ENCODE results near the gene ARFGAP1.
"Not testable (repeated sequence)": the region's sequence is repeated elsewhere in the genome, so short reads cannot be mapped to it uniquely, and the experiment has no call there.

ARFGAP1 gene

DNA sequence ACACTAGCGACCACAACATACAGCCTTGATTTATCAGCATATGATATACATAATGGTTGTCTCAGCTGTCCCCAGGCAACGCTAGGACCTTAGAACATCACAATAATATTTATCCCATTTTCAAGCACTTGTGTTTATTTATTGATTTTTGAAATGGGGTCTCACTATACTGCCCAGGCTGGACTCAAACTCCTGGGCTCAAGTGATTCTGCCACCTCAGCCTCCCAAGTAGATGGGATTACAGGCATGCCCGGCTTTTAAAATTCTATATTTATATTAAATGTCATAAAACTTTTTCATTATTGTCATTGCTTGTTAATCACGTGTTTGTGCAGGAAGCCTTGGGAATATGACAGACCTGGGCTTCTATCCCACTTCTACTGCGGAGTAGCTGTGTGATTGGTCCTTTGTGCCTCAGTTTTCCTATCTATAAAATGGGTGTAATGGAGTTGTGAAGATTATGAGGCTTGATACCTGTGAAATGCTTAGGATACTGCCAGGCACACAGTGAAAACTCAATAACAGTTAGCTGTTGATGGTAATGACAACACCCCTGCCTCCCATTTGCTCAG lies 30.6 kb downstream of the ARFGAP1 start:
- H3K4me1 ChIP-seq (ENCODE audit: control insufficient read depth, insufficient read depth, low read length), result no peaks in the 10 kb centered on the region
- H3K9me3 ChIP-seq (ENCODE audit: control insufficient read depth, low read length), result no peaks in the 10 kb centered on the region
- H3K9ac ChIP-seq (ENCODE audit: low read length), result no peak overlapping the region
- H3K27me3 ChIP-seq (ENCODE audit: control insufficient read depth, insufficient read depth, low read length), result peaks cover 37% of the 10 kb centered on the region
- no peaks in the 10 kb centered on the region for H3K36me3 ChIP-seq (ENCODE audit: control insufficient read depth, insufficient read depth, low read length)
- H3K4me3 ChIP-seq (ENCODE audit: low read length), result no peak overlapping the region

DNA sequence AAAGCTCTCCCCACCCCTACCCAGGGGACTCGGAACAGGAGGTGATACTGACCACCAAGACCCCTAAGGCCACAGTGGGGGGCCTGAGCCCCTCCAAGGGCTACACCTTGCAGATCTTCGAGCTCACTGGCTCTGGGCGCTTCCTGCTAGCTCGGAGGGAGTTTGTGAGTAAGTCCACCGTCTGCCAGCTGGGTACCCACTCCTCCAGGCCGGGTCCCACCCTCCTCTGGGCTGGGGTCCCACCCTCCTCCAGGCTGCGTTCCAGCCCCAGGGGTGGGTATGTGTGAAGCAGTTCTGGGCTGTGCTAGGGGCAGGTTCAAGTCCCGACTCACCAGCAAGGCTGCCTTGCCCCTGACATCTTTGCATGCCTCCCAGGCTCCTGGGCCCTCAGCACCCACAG lies 32.8 kb downstream of the ARFGAP1 start:
- Histone ChIP-seq H3K27me3 (ENCODE audit: control insufficient read depth, insufficient read depth, low read length) (peaks cover 37% of the 10 kb centered on the region), H3K4me3 (ENCODE audit: low read length) (no peak overlapping the region), H3K4me1 (ENCODE audit: control insufficient read depth, insufficient read depth, low read length) (no peaks in the 10 kb centered on the region), H3K9ac (ENCODE audit: low read length) (no peak overlapping the region), H3K36me3 (ENCODE audit: control insufficient read depth, insufficient read depth, low read length) (no peaks in the 10 kb centered on the region), H3K9me3 (ENCODE audit: control insufficient read depth, low read length) (no peaks in the 10 kb centered on the region)

DNA sequence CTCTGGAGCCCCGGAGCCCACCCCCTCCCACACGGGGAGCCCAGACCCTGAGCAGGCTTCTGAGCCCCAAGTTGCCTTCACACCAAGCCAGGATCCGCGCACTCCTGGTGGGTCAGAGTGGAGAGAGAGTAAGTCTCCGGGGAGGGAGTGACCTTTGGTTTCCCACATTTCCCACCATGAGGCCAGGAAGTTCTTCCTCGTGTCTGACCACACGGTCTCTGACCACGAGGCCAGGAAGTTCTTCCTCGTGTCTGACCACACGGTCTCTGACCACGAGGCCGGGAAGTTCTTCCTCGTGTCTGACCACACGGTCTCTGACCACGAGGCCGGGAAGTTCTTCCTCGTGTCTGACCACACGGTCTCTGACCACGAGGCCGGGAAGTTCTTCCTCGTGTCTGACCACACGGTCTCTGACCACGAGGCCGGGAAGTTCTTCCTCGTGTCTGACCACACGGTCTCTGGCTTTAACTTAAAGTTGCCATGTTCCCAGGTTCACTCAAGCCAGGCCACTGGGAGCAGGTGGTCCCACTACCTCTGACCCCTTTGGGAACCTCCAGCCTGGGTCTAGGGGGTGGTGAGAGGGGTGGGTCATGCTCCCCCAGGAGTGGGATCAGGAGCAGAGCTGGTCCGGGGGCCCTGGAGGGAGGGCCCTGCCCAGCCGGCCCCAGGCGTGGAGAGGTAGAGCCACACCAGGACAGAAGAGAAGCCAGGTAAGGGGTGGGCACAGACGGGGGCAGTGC lies 33.5 kb downstream of the ARFGAP1 start:
- H3K4me1 ChIP-seq (ENCODE audit: control insufficient read depth, insufficient read depth, low read length); H3K4me3 ChIP-seq (ENCODE audit: low read length); H3K36me3 ChIP-seq (ENCODE audit: control insufficient read depth, insufficient read depth, low read length); H3K9ac ChIP-seq (ENCODE audit: low read length); H3K9me3 ChIP-seq (ENCODE audit: control insufficient read depth, low read length): not testable (repeated sequence)
- peaks cover 37% of the 10 kb centered on the region for H3K27me3 ChIP-seq (ENCODE audit: control insufficient read depth, insufficient read depth, low read length)

DNA sequence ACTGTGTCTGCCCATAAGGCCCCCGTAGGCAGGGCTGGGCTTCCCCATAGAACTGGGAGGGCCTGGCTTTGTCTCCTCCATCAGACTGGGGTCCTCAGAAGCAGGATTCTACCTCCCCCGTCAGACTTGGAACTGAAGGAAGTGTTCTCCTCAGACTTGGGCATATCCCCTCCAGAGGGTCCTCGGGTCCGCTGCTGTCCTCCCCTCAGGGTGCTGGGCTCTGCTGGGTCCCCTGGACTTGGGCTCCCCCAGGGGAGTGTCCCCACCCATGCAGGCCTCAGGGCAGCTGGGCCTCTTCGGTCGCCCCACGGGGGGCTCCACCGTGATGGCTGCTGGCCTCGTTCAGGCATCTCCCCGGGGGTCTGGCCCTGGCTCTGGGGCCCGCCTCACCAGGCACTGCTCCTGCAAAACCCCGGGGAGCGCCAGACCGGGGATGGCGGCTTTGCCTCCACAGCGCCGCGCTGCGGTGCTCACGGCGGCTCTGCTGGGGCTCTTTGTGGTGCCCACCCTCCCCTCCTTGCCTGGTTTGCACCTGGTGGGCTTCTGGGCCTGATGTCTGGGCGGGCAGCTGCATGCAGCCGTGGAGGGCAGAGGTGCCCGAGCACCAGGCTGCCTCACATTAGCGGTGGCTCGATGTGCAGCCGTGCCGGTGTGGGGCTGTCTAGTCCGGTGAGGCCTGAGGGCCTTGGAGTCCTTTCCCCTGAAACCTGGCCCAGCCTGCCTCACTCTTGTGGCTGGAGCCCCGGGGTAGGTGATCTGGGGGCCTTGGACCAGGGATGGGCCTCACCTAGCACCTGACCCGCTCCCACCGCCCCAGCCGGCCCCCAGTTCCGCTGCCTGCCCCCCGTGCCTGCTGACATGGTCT lies 34.3 kb downstream of the ARFGAP1 start:
- no peaks in the 10 kb centered on the region for H3K4me1 ChIP-seq (ENCODE audit: control insufficient read depth, insufficient read depth, low read length)
- no peak overlapping the region for H3K4me3 ChIP-seq (ENCODE audit: low read length)
- no peak overlapping the region for H3K9ac ChIP-seq (ENCODE audit: low read length)
- no peaks in the 10 kb centered on the region for H3K9me3 ChIP-seq (ENCODE audit: control insufficient read depth, low read length)
- peaks cover 37% of the 10 kb centered on the region for H3K27me3 ChIP-seq (ENCODE audit: control insufficient read depth, insufficient read depth, low read length)
- no peaks in the 10 kb centered on the region for H3K36me3 ChIP-seq (ENCODE audit: control insufficient read depth, insufficient read depth, low read length)

DNA sequence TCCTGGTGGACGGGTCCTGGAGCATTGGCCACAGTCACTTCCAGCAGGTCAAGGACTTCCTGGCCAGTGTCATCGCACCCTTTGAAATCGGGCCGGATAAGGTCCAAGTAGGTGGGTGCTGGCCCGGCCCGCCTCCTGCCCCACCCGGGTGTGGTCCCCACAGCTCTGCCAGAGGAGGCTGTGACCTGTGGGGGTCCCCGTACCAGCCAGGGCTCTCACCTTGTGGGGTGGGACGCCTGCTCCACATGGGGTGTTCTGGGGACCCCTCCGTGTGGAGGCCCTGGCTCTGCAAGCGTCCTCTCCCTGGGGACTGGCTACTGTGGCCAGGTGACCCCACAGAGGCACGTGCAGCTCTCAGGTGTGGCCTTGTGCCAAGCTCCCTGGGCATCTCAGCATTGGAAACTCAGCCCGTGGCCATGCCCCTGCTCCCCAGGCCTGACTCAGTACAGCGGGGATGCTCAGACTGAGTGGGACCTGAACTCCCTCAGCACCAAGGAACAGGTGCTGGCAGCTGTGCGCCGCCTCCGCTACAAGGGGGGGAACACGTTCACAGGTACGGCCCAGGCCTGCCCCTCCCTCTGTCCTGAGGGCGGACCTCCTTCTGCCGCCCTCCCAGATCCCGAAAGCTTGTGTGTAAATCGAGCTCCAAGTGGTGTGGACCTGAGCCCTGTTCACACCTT lies 35.1 kb downstream of the ARFGAP1 start:
- Histone ChIP-seq H3K9me3 (ENCODE audit: control insufficient read depth, low read length) (no peaks in the 10 kb centered on the region), H3K4me3 (ENCODE audit: low read length) (no peak overlapping the region), H3K27me3 (ENCODE audit: control insufficient read depth, insufficient read depth, low read length) (peaks cover 35% of the 10 kb centered on the region), H3K4me1 (ENCODE audit: control insufficient read depth, insufficient read depth, low read length) (no peaks in the 10 kb centered on the region), H3K9ac (ENCODE audit: low read length) (no peak overlapping the region), H3K36me3 (ENCODE audit: control insufficient read depth, insufficient read depth, low read length) (no peaks in the 10 kb centered on the region)

DNA sequence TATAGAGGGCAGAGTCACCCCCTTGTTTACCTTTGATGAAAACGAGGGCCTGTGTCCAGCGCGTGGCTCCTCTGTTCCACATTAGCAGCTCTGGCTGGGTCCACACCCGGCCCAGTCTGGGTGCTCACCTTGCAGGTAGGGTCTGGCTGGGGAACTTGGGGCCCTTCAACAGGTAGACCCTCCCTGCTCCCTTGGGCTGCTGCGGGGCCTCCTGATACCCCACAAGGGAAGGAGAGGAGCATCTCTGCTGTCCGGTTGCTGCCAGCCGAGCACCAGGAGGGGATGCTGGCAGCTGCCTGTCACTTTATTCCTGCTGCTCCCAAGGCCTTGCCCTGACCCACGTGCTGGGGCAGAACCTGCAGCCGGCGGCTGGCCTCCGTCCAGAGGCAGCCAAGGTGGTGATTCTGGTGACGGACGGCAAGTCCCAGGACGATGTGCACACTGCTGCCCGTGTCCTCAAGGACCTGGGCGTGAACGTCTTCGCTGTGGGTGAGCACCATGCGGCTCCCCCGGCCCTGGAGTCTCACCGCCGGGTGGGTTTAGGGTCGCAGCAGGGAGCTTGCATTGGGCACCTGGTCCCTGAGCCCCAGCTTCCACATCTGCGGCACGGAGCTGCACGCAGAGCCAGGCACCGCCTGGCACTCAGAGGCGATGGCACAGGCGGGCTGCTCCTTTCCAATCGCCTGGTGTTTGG lies 35.8 kb downstream of the ARFGAP1 start:
- Histone ChIP-seq H3K9ac (ENCODE audit: low read length) (no peak overlapping the region), H3K36me3 (ENCODE audit: control insufficient read depth, insufficient read depth, low read length) (no peaks in the 10 kb centered on the region), H3K27me3 (ENCODE audit: control insufficient read depth, insufficient read depth, low read length) (peaks cover 35% of the 10 kb centered on the region), H3K4me1 (ENCODE audit: control insufficient read depth, insufficient read depth, low read length) (no peaks in the 10 kb centered on the region), H3K4me3 (ENCODE audit: low read length) (no peak overlapping the region), H3K9me3 (ENCODE audit: control insufficient read depth, low read length) (no peaks in the 10 kb centered on the region)

DNA sequence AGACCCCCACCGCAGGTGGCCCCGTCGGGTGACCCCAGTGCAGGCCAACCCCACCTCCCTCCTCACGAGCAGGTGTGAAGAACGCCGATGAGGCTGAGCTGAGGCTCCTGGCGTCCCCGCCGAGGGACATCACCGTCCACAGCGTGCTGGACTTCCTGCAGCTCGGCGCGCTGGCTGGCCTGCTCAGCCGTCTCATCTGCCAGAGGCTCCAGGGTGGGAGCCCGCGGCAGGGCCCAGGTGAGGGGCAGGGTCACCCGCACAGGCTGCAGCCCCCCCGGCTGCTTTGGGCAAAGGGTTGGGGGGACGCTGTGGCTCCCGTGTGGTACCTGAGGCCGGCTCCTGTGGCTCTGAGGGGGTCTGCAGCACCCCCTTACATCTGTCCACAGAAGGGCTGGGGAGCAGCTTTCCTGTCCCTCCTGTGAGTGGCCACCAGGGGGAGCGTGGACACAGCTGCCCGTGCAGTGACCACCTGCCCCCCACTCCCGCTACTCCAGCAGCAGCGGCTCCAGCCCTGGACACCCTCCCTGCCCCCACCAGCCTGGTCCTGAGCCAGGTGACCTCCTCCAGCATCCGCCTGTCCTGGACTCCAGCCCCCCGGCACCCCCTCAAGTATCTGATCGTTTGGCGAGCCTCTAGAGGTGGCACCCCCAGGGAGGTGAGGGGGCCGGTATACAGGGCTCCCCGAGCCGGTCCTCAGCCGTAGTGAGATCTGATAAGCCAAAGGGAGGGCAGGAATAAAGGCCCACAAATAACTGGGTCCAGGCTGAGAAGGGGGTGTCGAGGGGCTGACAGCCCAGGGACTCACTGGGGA lies 36.9 kb downstream of the ARFGAP1 start:
- Histone ChIP-seq H3K9ac (ENCODE audit: low read length) (no peak overlapping the region), H3K4me1 (ENCODE audit: control insufficient read depth, insufficient read depth, low read length) (no peaks in the 10 kb centered on the region), H3K27me3 (ENCODE audit: control insufficient read depth, insufficient read depth, low read length) (peaks cover 33% of the 10 kb centered on the region), H3K36me3 (ENCODE audit: control insufficient read depth, insufficient read depth, low read length) (no peaks in the 10 kb centered on the region), H3K9me3 (ENCODE audit: control insufficient read depth, low read length) (no peaks in the 10 kb centered on the region), H3K4me3 (ENCODE audit: low read length) (no peak overlapping the region)

DNA sequence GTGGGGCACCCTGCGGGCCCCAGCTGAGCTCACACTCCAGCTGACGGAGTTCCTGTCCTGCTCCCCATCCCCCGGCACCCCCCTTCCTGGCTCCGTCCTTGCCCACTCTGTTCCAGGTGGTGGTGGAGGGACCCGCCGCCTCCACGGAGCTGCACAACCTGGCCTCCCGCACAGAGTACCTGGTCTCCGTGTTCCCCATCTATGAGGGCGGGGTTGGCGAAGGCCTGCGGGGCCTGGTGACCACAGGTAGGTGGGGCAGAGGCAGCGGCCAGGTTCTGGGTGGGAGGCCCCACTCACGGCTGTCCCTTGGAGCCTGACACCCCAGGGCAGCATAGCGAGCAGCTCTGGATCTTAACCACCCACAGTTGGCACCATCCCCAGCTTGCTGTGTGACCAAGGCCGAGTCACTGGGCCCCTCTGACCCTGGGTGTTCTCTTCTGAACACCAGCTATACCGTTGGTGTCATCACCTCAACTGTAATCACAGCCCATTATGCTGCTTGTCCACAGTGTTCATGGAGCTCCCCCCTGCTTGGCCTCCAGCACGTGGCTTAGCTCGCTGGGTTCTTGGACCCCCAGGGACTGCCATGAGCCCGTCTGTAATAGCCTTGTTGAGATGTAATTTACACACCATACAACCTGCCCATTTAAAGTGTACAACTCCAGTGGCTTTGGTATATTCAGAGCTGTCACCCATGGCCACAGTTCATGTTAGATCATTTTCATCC lies 37.8 kb downstream of the ARFGAP1 start:
- no peak overlapping the region for H3K9ac ChIP-seq (ENCODE audit: low read length)
- H3K4me3 ChIP-seq (ENCODE audit: low read length), result no peak overlapping the region
- H3K36me3 ChIP-seq (ENCODE audit: control insufficient read depth, insufficient read depth, low read length), result no peaks in the 10 kb centered on the region
- no peaks in the 10 kb centered on the region for H3K9me3 ChIP-seq (ENCODE audit: control insufficient read depth, low read length)
- H3K4me1 ChIP-seq (ENCODE audit: control insufficient read depth, insufficient read depth, low read length), result no peaks in the 10 kb centered on the region
- H3K27me3 ChIP-seq (ENCODE audit: control insufficient read depth, insufficient read depth, low read length), result peaks cover 28% of the 10 kb centered on the region

- no peaks in the 10 kb centered on the region for H3K4me1 ChIP-seq (ENCODE audit: control insufficient read depth, insufficient read depth, low read length)
Measured at GRCh38 chr20:63311186-63311832, 38.7 kb downstream of the ARFGAP1 start.

DNA sequence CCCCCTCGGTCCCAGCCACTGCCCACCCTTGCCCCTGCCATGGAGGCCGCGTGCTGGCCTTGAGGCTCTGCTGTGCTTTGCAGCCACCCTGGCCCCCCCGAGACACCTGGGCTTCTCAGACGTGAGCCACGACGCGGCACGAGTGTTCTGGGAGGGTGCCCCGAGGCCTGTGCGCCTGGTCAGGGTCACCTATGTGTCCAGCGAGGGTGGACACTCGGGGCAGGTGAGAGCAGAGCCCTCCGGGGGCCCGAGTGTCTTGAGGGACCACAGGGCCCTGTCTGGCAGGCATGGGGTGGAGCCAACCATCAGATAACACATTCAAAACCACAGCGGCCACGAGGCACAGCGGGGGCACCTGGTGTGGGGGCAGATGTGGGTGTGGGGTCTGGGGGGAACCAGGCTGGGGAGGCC lies 39.2 kb downstream of the ARFGAP1 start:
- Histone ChIP-seq H3K9me3 (ENCODE audit: control insufficient read depth, low read length) (no peaks in the 10 kb centered on the region), H3K4me1 (ENCODE audit: control insufficient read depth, insufficient read depth, low read length) (no peaks in the 10 kb centered on the region), H3K27me3 (ENCODE audit: control insufficient read depth, insufficient read depth, low read length) (peaks cover 17% of the 10 kb centered on the region), H3K4me3 (ENCODE audit: low read length) (no peak overlapping the region), H3K9ac (ENCODE audit: low read length) (no peak overlapping the region), H3K36me3 (ENCODE audit: control insufficient read depth, insufficient read depth, low read length) (no peaks in the 10 kb centered on the region)

More at GRCh38 chr20:63311186-63311832, 38.7 kb downstream of the ARFGAP1 start:
- no peak overlapping the region for H3K9ac ChIP-seq (ENCODE audit: low read length)
- H3K27me3 ChIP-seq (ENCODE audit: control insufficient read depth, insufficient read depth, low read length), result peaks cover 22% of the 10 kb centered on the region
- H3K9me3 ChIP-seq (ENCODE audit: control insufficient read depth, low read length), result no peaks in the 10 kb centered on the region
- no peaks in the 10 kb centered on the region for H3K36me3 ChIP-seq (ENCODE audit: control insufficient read depth, insufficient read depth, low read length)
- H3K4me3 ChIP-seq (ENCODE audit: low read length), result no peak overlapping the region
